GM21526 (cell line): ENCODE data around the gene KMT2E.
A peak's percentile ranks its signal among the peaks of the same experiment; 100 is the strongest.

Experiments used
- ATAC-seq: cut with Tn5 transposase; IDR thresholded peaks from one replicate; pipeline ENCODE4 v1.9.1; 2021; ENCODE audit warnings: moderate library complexity; ENCODE audit not compliant: unreplicated experiment, low FRiP score

Gene KMT2E

GRCh38 chr7:105006367-105007136, 7.5 kb upstream of the KMT2E start:
- no peak for ATAC-seq

- ATAC-seq, result no peak
Measured at GRCh38 chr7:105007298-105007697, 6.7 kb upstream of the KMT2E start.

GRCh38 chr7:105009667-105010503, 4.1 kb upstream of the KMT2E start:
- ATAC-seq, result no peak

GRCh38 chr7:105010504-105011130, 3.4 kb upstream of the KMT2E start:
- no peak for ATAC-seq

GRCh38 chr7:105011141-105011830, 2.7 kb upstream of the KMT2E start:
- no peak for ATAC-seq

GRCh38 chr7:105011831-105012502, 2.0 kb upstream of the KMT2E start:
- ATAC-seq, result no peak

- peak; percentile 69 for ATAC-seq
Measured at GRCh38 chr7:105012503-105013220, 1.3 kb upstream of the KMT2E start.

- ATAC-seq, result peak; percentile 33
Measured at GRCh38 chr7:105013221-105013815, 687 bp upstream of the KMT2E start.

GRCh38 chr7:105014693-105015389, 836 bp downstream of the KMT2E start:
- ATAC-seq, result no peak

- no peak for ATAC-seq
Measured at GRCh38 chr7:105015390-105015965, 1.5 kb downstream of the KMT2E start.

GRCh38 chr7:105016068-105016708, 2.2 kb downstream of the KMT2E start:
- no peak for ATAC-seq

- ATAC-seq, result no peak
Measured at GRCh38 chr7:105016709-105017656, 3.0 kb downstream of the KMT2E start.

GRCh38 chr7:105017657-105018365, 3.8 kb downstream of the KMT2E start:
- no peak for ATAC-seq

- ATAC-seq, result no peak
Measured at GRCh38 chr7:105019269-105019668, 5.3 kb downstream of the KMT2E start.

- ATAC-seq, result no peak
Measured at GRCh38 chr7:105020926-105021325, 6.9 kb downstream of the KMT2E start.

- no peak for ATAC-seq
Measured at GRCh38 chr7:105021352-105021751, 7.3 kb downstream of the KMT2E start.
